Stimulated activated CD8-positive, alpha-beta memory T cell treated with anti-CD3 and anti-CD28 coated beads, Interleukin-4, amount 100 ng/mL, for 48 hours (primary cell): Measurements from ENCODE around the gene OS9.
"Not testable (repeated sequence)": the region's sequence is repeated elsewhere in the genome, so short reads cannot be mapped to it uniquely, and the experiment has no call there.

Experiments used
- DNase-seq: peaks from one replicate; pipeline ENCODE4 v3.0.0-alpha.2; 2020

Gene OS9

DNA sequence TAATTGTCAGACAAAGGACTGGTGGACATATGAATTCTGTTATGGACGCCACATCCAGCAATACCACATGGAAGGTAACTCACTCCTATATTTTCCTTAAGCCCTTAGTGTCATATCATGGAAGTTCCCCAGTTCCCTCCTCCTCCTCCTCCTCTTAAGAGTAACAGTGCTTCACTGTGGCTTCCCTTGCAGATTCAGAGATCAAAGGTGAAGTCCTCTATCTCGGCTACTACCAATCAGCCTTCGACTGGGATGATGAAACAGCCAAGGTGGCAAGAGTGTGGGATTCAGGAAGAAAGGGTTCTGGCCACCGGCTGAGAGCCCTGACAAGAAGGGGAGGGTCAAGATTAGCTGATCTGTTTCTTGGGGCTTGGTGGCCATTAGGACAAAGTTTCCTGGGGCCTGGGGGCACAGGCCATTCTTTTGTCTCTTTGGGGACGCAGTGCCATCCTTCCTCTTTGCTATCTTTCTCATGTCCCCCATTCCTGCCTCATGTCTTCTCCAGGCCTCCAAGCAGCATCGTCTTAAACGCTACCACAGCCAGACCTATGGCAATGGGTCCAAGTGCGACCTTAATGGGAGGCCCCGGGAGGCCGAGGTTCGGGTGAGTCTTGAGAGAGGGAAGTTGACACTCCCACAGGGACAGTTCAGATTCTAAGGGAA is 2.0 kb downstream of the OS9 start:
- no peak for DNase-seq

DNA sequence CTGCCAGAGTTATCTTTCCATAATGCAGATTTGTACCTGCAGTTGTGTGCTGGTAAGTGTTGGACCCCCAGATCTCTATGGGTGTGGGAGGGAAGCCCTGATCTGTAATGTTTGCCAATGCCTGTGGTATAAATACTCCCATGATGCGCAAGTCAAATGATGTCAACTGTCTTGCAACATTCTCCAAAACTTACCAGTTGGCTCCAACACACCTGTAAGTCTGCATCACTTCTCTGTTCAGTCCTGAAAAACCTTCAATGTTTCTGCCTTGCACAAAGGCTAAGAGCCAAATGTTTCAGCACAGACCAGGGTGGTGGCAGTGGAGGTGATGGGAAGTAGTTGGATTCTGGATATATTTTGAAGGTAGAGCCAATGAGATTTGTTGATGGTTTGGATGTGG is 3.1 kb downstream of the OS9 start:
- no peak for DNase-seq

DNA sequence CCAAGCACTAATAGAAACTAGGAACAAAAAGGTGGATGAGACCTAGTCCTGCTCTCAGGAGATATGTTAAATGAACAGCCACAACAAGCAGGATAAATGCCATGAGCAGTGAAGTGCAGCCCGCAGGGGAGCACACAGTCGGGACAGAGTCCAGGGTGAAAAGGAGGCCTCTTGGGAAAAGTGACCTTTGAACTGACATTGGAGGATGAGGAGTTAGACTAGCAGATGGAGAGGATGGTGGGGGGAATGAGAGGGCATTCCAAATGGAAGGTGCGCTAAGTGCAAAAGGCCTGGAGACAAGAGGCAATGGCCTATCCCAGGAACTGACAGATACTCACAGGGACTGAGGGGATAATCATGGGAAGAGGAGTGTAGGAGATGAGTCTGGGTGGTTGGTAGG is 4.5 kb downstream of the OS9 start:
- DNase-seq = no peak

DNA sequence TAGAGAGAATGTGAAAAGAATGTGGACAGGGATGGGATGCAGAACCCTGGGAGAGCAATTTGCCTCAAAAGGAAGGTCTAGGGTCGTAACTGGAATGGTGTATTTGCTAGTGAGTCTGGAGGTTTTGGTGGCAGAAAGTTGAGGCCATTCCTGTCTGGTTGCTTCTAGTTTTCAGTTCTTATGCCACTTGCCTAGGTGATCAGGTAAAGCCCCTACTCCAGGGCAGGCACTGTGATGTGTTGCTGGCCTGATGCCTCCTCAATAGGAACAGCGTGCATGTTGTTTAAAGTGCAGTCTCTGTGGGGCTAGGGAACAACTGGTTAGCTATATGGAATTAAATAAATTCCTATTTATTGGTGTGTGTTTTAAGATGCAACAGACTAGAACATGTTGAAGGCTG is 6.4 kb downstream of the OS9 start:
- no peak for DNase-seq

DNA sequence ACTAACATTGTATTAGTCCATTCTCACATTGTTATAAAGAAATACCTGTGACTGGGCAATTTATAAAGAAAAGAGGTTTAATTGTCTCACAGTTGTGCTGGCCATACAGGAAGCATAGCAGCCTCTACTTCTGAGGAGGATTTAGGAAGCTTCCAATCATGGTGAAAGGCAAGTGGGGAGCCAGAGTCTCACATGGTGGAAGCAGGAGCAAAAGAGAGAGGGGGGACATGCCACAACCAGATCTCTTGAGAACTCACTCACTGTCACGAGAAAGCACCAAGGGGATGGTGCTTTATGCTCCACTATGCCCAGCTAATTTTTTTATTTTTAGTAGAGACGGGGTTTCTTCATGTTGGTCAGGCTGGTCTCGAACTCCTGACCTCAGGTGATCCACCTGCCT is 13.3 kb downstream of the OS9 start:
- no peak for DNase-seq

DNA sequence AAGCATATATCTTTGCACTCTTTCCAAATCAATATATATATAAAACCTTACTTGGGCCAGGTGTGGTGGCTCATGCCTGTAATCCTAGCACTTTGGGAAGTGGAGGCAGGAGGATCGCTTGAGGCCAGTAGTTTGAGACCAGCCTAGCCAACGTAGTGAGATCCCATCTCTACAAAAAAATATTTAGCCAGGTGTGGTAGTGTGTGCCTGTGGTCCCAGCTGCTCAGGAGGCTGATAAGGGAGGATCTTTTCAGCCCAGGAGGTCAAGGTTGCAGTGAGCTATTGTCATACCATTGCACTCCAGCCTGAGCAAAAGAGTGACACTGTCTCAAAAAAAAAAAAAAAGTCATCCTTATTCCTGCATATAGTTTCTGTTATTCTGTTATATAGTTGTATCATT is 14.4 kb downstream of the OS9 start:
- no peak for DNase-seq

DNA sequence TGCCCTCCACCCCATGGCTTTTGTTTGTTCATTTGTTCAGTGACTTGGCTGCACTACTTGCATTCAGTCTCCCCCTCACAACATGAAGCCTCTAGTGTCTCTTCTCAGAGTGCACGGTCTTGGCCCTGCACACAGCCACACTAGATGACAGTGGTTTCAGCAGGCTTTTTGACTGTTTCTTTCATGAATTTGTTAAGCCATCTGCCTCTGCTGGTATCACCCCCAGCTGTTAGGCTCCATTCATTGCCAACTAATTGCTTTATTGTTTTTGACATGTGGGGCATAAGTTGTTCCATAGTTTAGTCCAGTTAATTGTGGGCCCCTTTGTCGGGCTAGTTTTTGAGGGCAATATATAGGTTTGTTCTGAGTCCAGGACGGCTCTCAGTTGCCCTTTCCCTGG is 18.8 kb downstream of the OS9 start:
- no peak for DNase-seq

DNA sequence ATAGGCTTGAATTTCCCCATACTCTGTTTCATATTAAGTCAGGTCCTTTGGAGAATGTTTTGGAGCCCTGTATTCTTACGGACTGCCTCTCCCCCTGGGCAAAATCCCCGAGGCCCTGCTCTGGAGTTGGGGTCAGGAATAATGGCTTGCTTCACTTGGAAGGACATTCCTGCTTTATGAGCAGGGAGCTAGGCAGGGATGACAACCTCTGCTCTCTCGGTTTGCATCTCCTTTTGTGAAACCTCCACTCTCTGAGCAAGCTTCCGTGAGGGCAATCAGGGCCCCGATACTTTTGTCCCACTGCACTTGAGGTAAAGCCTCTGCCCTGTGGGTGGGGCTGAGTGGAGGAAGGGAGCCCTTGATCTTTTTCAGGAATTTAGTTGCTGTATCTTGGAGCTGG is 19.3 kb downstream of the OS9 start:
- no peak for DNase-seq

DNA sequence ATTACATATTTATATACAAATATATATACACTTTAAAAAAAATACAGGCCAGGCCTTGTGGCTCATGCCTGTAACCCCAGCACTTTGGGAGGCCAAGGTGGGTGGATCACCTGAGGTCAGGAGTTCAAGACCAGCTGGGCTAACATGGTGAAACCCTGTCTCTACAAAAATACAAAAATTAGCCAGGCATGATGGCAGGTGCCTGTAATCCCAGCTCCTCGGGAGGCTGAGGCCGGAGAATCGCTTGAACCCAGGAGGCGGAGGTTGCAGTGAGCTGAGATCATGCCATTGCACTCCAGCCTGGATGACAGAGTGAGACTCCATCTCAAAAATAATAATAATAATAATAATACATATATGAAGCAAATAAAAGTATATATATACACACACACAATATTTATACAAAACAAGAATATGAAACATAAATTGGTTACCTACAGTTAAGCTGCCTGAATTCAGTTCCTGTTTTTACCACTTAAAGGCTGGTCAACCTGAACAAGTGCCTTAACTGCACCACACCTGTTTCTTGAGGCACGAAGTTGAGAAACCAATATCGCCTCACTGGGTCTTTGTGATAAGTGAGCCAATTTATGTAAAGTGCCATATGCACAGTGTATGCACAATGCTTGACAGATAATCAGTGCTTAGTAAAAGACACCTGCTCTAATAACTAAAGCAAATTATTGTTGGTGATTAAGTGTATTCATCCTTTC is 21.3 kb downstream of the OS9 start:
- not testable (repeated sequence) for DNase-seq

DNA sequence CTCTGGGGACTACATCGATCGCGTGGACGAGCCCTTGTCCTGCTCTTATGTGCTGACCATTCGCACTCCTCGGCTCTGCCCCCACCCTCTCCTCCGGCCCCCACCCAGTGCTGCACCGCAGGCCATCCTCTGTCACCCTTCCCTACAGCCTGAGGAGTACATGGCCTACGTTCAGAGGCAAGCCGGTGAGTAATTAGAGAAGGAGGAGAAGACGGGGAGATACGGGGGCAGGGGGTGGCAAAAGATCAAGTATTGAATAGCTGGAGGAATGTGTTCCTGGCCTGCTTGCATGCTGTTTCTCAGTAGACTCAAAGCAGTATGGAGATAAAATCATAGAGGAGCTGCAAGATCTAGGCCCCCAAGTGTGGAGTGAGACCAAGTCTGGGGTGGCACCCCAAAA is 21.9 kb downstream of the OS9 start:
- peak; percentile 10 for DNase-seq

DNA sequence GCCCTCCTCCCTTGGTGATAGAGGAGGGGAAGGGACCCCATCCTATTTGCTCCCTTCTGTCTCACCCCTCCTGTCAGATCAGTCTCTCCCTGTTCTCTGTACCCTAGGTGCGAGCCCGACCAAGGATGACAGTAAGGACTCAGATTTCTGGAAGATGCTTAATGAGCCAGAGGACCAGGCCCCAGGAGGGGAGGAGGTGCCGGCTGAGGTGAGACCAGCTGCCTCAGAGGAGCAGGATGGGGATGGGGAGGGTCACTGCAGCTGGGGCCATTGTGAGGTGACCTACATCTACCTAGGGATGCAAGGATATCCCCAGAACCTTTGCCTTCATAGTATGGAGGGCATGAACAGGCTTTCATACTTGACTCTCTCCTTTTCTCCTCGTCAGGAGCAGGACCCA is 22.4 kb downstream of the OS9 start:
- peak; percentile 6 for DNase-seq

DNA sequence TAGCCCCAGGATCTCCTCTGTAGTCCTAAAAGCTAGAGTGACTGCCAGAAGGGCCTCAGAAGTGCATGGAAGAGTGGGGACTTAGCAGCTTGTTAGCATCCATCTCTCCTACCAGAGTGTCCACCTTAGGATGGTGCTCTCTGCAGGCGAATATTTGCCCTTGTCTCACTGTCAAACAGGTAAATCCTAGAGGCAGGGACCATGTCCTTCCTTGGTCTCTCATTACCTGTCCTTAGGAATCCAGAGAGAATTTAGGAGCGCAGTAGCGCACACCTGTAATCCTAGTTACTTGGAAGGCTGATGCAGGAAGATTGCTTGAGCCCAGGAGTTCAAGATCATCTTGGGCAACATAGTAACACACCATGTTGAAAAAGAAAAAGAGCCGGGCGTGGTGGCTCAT is 23.2 kb downstream of the OS9 start:
- DNase-seq = no peak

DNA sequence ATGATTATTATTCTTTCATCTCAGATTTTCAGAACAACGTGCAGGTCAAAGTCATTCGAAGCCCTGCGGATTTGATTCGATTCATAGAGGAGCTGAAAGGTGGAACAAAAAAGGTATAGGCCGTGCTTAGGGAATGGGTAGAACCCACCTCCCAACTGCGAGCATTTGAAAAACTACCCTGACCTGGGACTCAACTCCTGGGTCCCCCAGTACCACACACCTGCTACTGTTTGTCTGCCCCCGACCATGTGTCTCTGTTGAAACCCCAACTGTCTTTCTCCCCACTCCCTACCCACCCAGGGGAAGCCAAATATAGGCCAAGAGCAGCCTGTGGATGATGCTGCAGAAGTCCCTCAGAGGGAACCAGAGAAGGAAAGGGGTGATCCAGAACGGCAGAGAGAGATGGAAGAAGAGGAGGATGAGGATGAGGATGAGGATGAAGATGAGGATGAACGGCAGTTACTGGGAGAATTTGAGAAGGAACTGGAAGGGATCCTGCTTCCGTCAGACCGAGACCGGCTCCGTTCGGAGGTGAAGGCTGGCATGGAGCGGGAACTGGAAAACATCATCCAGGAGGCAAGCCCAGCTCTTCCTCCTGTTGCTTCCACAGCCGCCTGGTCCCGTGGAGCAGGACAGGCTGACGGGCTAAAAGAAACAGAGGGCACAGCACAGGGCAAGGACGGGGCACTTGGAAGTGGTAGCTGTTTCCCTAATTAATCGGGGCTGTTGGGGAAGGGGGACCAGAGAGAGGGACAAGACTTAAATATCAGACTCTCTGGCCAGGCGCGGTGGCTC is 24.1 kb downstream of the OS9 start:
- DNase-seq = peak; percentile 17

DNA sequence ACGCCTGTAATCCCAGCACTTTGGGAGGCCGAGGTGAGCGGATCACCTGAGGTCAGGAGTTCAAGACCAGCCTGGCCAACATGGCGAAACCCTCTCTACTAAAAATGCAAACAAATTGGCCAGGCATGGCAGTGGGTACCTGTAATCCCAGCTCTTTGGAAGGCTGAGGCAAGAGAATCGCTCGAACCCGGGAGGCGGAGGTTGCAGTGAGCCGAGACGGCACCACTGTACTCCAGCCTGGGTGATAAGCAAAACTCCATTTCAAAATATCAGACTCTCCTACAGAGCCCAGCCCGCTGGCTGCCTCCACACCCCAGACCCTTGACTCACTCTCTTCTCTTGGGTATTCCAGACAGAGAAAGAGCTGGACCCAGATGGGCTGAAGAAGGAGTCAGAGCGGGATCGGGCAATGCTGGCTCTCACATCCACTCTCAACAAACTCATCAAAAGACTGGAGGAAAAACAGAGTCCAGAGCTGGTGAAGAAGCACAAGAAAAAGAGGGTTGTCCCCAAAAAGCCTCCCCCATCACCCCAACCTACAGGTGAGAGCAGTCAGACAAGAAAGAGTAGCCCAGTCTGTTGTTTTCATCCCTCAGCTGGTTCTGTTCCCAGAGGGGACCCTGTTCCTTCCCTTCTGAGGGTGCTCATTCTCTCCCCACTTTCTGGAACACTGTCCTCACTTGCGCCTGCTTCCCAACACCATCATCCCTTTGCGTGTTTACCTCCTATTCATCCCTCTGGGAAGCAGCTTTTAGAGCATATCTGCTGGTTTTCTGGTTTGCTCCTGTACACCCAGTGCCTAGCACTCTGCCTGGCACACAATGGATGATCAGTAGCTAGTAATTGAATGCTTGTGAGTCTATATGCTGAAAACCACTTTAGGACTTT is 25.0 kb downstream of the OS9 start:
- DNase-seq = peak; percentile 9

DNA sequence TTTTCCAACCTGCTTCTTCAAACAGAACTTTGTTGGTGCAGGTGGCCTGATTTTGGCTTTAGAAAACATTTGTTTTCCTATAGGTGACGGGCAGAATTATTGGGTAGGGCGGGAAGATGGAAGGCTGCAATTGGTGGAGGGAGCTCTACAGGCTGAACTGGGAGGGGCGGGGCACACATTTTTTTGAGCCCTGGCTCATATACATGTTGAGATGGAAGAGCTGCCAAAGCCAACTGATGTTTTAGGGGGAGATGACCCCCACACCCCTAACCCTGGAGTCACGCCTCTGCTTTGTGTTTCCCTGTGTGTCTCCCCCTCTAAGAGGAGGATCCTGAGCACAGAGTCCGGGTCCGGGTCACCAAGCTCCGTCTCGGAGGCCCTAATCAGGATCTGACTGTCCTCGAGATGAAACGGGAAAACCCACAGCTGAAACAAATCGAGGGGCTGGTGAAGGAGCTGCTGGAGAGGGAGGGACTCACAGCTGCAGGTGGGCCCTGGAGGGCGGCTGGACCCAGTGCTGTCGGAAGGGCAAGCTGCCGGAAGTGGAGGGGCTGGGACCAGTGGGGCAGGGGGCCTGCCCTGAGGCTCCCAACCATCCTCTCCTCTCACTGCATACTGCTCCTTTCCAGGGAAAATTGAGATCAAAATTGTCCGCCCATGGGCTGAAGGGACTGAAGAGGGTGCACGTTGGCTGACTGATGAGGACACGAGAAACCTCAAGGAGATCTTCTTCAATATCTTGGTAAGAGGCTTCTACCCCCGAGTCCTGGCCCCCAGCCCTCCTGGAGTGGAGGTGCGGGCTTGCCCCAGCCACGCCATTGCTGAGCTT is 26.1 kb downstream of the OS9 start:
- DNase-seq = peak; percentile 21

DNA sequence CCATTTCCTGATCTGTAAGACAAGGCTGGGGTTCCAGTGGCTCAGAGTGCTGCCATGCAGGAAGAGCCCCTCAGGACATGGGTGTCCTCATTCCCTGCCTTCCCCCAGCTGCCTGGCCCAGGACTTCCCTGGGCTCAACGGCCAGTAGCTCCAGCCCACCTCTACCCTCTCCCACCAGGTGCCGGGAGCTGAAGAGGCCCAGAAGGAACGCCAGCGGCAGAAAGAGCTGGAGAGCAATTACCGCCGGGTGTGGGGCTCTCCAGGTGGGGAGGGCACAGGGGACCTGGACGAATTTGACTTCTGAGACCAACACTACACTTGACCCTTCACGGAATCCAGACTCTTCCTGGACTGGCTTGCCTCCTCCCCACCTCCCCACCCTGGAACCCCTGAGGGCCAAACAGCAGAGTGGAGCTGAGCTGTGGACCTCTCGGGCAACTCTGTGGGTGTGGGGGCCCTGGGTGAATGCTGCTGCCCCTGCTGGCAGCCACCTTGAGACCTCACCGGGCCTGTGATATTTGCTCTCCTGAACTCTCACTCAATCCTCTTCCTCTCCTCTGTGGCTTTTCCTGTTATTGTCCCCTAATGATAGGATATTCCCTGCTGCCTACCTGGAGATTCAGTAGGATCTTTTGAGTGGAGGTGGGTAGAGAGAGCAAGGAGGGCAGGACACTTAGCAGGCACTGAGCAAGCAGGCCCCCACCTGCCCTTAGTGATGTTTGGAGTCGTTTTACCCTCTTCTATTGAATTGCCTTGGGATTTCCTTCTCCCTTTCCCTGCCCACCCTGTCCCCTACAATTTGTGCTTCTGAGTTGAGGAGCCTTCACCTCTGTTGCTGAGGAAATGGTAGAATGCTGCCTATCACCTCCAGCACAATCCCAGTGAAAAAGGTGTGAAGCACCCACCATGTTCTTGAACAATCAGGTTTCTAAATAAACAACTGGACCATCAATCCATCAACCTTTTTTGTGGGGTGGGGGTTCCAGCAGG is 27.0 kb downstream of the OS9 start:
- peak; percentile 20 for DNase-seq

DNA sequence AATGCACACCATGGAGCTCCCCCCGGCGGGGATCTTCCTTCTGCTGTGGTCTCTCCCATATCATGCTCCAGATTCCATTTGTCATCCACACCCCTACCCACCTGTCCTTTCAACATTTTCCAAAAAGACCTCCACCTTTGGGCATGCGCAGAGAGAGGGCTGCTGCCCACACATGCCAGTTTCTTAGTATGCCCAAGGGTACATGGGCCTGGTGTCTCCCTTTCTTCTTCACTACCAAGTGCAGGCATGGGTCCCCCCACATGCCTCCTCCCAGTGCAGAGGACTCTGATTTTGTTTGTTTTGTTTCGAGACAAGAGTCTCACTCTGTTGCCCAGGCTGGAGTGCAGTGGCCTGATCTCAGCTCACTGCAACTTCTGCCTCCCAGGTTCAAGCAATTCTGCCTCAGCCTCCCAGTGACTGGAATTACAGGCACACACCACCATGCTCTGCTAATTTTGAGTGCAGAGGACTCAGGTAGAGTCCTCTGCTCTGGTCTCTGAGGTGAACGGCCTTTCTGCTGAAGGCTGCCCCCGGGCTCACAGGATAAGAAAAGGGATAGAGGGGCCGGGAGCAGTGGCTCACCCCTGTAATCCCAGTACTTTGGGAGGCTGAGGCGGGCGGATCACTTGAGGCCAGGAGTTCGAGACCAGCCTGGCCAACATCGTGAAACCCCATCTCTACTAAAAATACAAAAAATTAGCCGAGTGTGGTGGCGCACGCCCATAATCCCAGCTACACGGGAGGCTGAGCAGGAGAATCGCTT is 28.1 kb downstream of the OS9 start:
- DNase-seq = peak; percentile 15

DNA sequence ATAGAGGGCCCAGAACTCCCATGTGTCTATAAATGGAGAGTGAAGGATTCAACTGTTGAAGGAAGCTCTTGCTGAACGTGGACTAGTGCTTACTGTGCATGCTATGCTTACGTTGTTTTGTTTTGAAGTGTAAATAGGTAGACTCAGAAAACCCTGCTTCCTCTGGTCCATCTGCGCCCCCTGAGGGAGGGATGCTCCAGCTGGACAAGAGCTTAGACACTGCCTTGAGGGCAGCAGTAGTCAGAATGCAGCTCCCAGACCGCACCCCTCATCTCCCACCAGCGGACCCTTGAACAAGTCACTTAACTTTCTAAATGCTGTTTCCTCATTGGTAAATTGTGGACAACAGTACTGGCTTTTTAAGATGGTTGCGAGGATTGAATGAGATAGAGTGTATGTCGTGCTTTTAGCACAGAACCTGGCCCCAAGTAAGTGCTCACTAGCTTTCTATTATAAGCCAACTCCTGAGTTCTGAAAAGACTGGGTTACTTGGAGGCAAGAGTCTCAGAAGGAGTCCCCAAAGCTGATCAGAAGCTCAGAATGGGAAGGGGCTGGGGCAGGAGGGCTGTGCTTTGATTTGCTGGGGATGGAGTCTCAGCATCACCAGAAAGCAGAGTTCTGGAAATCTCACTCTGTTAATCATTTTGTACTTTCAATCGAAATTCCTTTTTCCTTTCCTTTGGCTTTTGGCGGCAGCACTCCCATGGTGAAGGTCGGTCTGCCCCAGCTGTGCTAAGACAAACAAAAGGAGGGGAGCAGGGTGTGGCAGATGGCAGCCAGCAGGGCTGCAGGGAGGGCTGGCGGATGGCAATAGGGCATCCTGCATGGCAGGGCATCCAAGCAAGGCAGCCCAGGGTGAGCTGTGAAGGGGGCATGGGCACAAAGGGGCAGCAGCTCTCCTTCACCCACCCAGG is 29.0 kb downstream of the OS9 start:
- DNase-seq = peak; percentile 18

DNA sequence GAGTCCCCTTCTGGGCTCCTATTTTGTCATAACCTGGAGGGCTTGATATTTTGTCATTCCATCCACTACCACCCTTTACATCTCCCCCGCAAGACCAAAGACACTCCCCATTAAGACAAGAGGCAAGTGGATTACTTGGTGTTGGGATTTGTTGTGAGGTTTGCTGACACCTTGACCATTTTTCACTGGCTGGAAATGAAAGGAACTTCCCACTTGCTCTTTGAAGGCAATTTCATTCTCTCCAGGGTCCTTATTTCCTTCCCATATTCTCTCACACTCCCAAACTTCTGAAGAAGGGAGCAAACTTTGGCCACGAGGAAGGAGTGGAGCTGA is 29.7 kb downstream of the OS9 start:
- no peak for DNase-seq
